Neural progenitor cell (in vitro differentiated cells): ENCODE results near the gene AZU1. TPM values are rescaled to one million over a fixed set of nuclear protein-coding genes. Genes with fewer than 3 reads are reported as not detected.

Experiments
- DNase-seq: peaks from one replicate; pipeline ENCODE4 v3.0.0-alpha.2; 2016; ENCODE audit warnings: low spot score
- H2AFZ ChIP-seq: fragments of 200-600 bp; sonication (generic); replicated peaks from 2 replicates; pipeline ENCODE4 v1.6.1; 2016; ENCODE audit warnings: antibody characterized with exemption
- H3F3A ChIP-seq: fragments of 200-600 bp; sonication (generic); 2 replicates; pipeline ENCODE4 v1.6.1; 2016; ENCODE audit warnings: antibody characterized with exemption, low read depth
- H3K27ac ChIP-seq: fragments of 200-600 bp; sonication (generic); 2 replicates; pipeline ENCODE4 v1.5.1; 2016; ENCODE audit warnings: mild to moderate bottlenecking
- H3K27me3 ChIP-seq: fragments of 200-600 bp; sonication (generic); 2 replicates; pipeline ENCODE4 v1.6.1; 2016; ENCODE audit warnings: mild to moderate bottlenecking, moderate library complexity
- H3K36me3 ChIP-seq: fragments of 200-600 bp; sonication (generic); 2 replicates; pipeline ENCODE4 v1.5.1; 2016
- H3K4me1 ChIP-seq: fragments of 200-600 bp; sonication (generic); 2 replicates; pipeline ENCODE4 v1.6.1; 2016; ENCODE audit warnings: mixed run types
- H3K4me2 ChIP-seq: fragments of 200-600 bp; sonication (generic); 2 replicates; pipeline ENCODE4 v1.6.1; 2016
- H3K4me3 ChIP-seq: fragments of 200-600 bp; sonication (generic); 2 replicates; pipeline ENCODE4 v1.5.1; 2016
- H3K79me2 ChIP-seq: fragments of 200-600 bp; sonication (generic); 2 replicates; pipeline ENCODE4 v1.6.1; 2016; ENCODE audit warnings: low read depth
- H3K9ac ChIP-seq: fragments of 200-600 bp; sonication (generic); 2 replicates; pipeline ENCODE4 v1.6.1; 2016
- H3K9me3 ChIP-seq: fragments of 200-600 bp; sonication (generic); 2 replicates; pipeline ENCODE4 v1.5.1; 2016; ENCODE audit warnings: low read depth
- H4K20me1 ChIP-seq: fragments of 200-600 bp; sonication (generic); 2 replicates; pipeline ENCODE4 v1.6.1; 2016; ENCODE audit warnings: low read depth
- H3K27ac Mint-ChIP-seq: 3 replicates; pipeline ENCODE4 v1.8.0; 2021; ENCODE audit warnings: mixed read lengths
- H3K27me3 Mint-ChIP-seq: 2 replicates; pipeline ENCODE4 v1.8.0; 2022; ENCODE audit warnings: low read depth, mild to moderate bottlenecking, inconsistent platforms, moderate library complexity, mixed read lengths; ENCODE audit not compliant: insufficient read depth
- H3K36me3 Mint-ChIP-seq: 3 replicates; pipeline ENCODE4 v1.8.0; 2021; ENCODE audit warnings: mixed read lengths
- H3K4me1 Mint-ChIP-seq: 3 replicates; pipeline ENCODE4 v1.8.0; 2021; ENCODE audit warnings: mixed read lengths
- H3K4me3 Mint-ChIP-seq: 3 replicates; pipeline ENCODE4 v1.8.0; 2021; ENCODE audit warnings: mild to moderate bottlenecking, moderate library complexity, mixed read lengths
- H3K9me3 Mint-ChIP-seq: 3 replicates; pipeline ENCODE4 v1.8.0; 2020; ENCODE audit warnings: mixed read lengths
- EZH2 ChIP-seq: fragments of 200-600 bp; sonication (generic); IDR thresholded peaks from 2 replicates; pipeline ENCODE4 v1.6.1; 2017; ENCODE audit warnings: antibody characterized with exemption, mild to moderate bottlenecking, moderate library complexity
- EZH2phosphoT487 ChIP-seq: fragments of 200-600 bp; sonication (generic); IDR thresholded peaks from 2 replicates; pipeline ENCODE4 v1.6.1; 2017; ENCODE audit warnings: antibody characterized with exemption
- total RNA-seq: library from RNA; depleted of rRNA; stranded (reverse); fragments of >200 nt; gene quantifications from 2 replicates; pipeline ENCODE4 v1.2.3, GENCODE V29; 2015; ENCODE audit warnings: low replicate concordance
- TF ChIP-seq, protein P1 (sequence below): fragments of 200-600 bp; sonication (generic); IDR thresholded peaks from 2 replicates; pipeline ENCODE4 v1.5.1; 2017; ENCODE audit warnings: antibody characterized with exemption, mild to moderate bottlenecking

The AZU1 gene
- total RNA-seq, 1 donor from 2014 or later = 1.0 TPM

- Histone ChIP-seq H3K36me3 (no peaks in the 10 kb centered on the region), H3K79me2 (no peaks in the 10 kb centered on the region), H3F3A (peaks cover 30% of the 10 kb centered on the region), H4K20me1 (peaks cover 12% of the 10 kb centered on the region), H3K4me2 (peak overlapping the region; percentile 49), H3K27ac (no peak overlapping the region), H3K27me3 (peaks cover 61% of the 10 kb centered on the region), H3K4me3 (peak overlapping the region; percentile 14), H2AFZ (no peak overlapping the region), H3K4me1 (no peaks in the 10 kb centered on the region), H3K9me3 (no peaks in the 10 kb centered on the region), H3K9ac (no peak overlapping the region)
- Mint-ChIP-seq H3K27me3 (peaks cover 38% of the 10 kb centered on the region), H3K4me3 (no peak overlapping the region), H3K9me3 (no peaks in the 10 kb centered on the region), H3K27ac (no peak overlapping the region), H3K4me1 (peaks cover 7% of the 10 kb centered on the region), H3K36me3 (peaks cover 3% of the 10 kb centered on the region)
- no peak for DNase-seq
- TF ChIP-seq, protein P1, sequence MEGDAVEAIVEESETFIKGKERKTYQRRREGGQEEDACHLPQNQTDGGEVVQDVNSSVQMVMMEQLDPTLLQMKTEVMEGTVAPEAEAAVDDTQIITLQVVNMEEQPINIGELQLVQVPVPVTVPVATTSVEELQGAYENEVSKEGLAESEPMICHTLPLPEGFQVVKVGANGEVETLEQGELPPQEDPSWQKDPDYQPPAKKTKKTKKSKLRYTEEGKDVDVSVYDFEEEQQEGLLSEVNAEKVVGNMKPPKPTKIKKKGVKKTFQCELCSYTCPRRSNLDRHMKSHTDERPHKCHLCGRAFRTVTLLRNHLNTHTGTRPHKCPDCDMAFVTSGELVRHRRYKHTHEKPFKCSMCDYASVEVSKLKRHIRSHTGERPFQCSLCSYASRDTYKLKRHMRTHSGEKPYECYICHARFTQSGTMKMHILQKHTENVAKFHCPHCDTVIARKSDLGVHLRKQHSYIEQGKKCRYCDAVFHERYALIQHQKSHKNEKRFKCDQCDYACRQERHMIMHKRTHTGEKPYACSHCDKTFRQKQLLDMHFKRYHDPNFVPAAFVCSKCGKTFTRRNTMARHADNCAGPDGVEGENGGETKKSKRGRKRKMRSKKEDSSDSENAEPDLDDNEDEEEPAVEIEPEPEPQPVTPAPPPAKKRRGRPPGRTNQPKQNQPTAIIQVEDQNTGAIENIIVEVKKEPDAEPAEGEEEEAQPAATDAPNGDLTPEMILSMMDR = no peak
- TF ChIP-seq EZH2 (no peak), EZH2phosphoT487 (no peak)
Observed at GRCh38 chr19:861141-861755, 33.6 kb downstream of the AZU1 start.

DNA sequence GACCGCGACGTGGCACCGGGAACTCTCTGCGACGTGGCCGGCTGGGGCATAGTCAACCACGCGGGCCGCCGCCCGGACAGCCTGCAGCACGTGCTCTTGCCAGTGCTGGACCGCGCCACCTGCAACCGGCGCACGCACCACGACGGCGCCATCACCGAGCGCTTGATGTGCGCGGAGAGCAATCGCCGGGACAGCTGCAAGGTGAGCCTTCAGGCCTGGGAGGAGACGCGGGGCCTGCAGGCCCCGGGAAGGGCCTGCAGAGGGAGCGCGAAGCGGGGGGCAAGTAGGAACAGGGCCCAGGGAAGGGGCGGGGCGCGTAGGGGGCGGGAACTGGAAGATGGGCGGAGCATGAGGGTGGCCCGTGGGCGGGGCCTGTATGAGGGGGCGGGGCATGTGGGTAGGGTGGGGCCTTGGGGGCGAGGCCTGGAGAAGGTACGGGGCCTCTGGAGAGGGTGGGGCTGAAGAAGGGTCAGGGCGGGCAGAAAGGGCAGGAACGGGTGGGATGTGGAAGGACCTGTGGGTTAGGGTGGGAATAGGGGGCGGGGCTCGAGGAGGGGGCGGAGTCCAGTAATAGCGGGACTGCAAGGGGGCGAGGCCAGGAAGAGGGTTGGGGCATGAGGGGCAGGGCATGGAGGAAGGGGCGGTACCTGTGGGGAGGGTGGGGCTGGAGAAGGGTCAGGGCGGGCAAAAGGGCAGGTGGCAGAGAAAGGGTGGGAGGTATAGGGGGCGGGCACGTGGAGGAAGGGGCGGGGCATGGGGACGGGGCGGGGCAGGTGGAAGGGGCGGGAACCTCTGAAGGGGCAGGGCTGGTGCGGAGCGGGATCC, 34.3 kb downstream of the AZU1 start:
- Histone ChIP-seq H3K9ac (no peak overlapping the region), H3K36me3 (no peaks in the 10 kb centered on the region), H3K4me1 (no peaks in the 10 kb centered on the region), H3K27me3 (peaks cover 61% of the 10 kb centered on the region), H3K4me3 (peak overlapping the region; percentile 14), H3F3A (peaks cover 30% of the 10 kb centered on the region), H3K9me3 (no peaks in the 10 kb centered on the region), H3K27ac (no peak overlapping the region), H2AFZ (no peak overlapping the region), H3K79me2 (no peaks in the 10 kb centered on the region), H3K4me2 (peak overlapping the region; percentile 49), H4K20me1 (peaks cover 14% of the 10 kb centered on the region)
- peaks cover 7% of the 10 kb centered on the region for H3K4me1 Mint-ChIP-seq
- H3K9me3 Mint-ChIP-seq = no peaks in the 10 kb centered on the region
- H3K27me3 Mint-ChIP-seq = peaks cover 38% of the 10 kb centered on the region
- H3K36me3 Mint-ChIP-seq = peaks cover 3% of the 10 kb centered on the region
- peak; percentile 88 for DNase-seq
- no peak for TF ChIP-seq EZH2phosphoT487
- TF ChIP-seq, protein P1 = peak; percentile 47
- no peak for TF ChIP-seq EZH2
- H3K4me3 Mint-ChIP-seq = peak overlapping the region; percentile 68
- H3K27ac Mint-ChIP-seq = no peak overlapping the region

- Mint-ChIP-seq H3K27ac (no peak overlapping the region), H3K36me3 (peaks cover 7% of the 10 kb centered on the region), H3K4me1 (peaks cover 11% of the 10 kb centered on the region), H3K27me3 (peaks cover 34% of the 10 kb centered on the region), H3K4me3 (peak overlapping the region; percentile 68), H3K9me3 (no peaks in the 10 kb centered on the region)
- no peak overlapping the region for H3K9ac ChIP-seq
- peaks cover 35% of the 10 kb centered on the region for H3F3A ChIP-seq
- peak; percentile 88 for DNase-seq
- peaks cover 5% of the 10 kb centered on the region for H3K4me1 ChIP-seq
- no peaks in the 10 kb centered on the region for H3K79me2 ChIP-seq
- peak overlapping the region; percentile 35 for H3K4me2 ChIP-seq
- H3K27me3 ChIP-seq = peaks cover 59% of the 10 kb centered on the region
- no peak for TF ChIP-seq EZH2
- TF ChIP-seq, protein P1 = no peak
- TF ChIP-seq EZH2phosphoT487 = no peak
- H4K20me1 ChIP-seq = peaks cover 22% of the 10 kb centered on the region
- H3K27ac ChIP-seq = no peak overlapping the region
- H2AFZ ChIP-seq = no peak overlapping the region
- H3K36me3 ChIP-seq = no peaks in the 10 kb centered on the region
- no peak overlapping the region for H3K4me3 ChIP-seq
- no peaks in the 10 kb centered on the region for H3K9me3 ChIP-seq
Observed at GRCh38 chr19:862581-863314, 35.1 kb downstream of the AZU1 start.
